DMS53 treated with DMSO at 0.1 percent for 48 hours (cell line): ENCODE measurements around the gene ARL5C.
A peak's percentile ranks its signal among the peaks of the same experiment; 100 is the strongest.

Experiments
- DNase-seq: peaks from one replicate; lab custom pipeline; 2025; ENCODE audit not compliant: unreplicated experiment; lab: John Stamatoyannopoulos, UW

ARL5C gene

GRCh38 chr17:39165841-39166349 is at the start of gene ARL5C:
Gene ARL5C (minus strand): TSS chr17:39166161. CDS start chr17:39165760, 401 bp downstream.
- no peak for DNase-seq

DNA sequence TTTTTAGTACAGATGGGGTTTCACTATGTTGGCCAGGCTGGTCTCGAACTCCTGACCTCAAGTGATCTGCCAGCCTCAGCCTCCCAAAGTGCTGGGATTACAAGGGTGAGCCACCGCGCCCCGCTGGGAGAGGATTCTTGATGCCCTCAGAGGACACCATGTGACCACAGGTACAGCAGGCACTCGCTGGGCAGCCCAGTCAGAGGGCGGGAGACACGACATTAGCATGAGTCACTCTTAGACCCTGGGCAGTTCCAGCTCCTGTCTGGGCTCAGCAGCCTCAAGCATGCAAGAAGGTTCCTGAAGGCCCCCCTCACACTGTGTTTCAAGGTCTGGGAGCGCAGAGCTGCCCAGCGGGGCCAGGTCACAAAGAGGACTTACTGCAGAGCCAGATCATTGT is 47.9 kb upstream of the ARL5C start:
- no peak for DNase-seq

DNA sequence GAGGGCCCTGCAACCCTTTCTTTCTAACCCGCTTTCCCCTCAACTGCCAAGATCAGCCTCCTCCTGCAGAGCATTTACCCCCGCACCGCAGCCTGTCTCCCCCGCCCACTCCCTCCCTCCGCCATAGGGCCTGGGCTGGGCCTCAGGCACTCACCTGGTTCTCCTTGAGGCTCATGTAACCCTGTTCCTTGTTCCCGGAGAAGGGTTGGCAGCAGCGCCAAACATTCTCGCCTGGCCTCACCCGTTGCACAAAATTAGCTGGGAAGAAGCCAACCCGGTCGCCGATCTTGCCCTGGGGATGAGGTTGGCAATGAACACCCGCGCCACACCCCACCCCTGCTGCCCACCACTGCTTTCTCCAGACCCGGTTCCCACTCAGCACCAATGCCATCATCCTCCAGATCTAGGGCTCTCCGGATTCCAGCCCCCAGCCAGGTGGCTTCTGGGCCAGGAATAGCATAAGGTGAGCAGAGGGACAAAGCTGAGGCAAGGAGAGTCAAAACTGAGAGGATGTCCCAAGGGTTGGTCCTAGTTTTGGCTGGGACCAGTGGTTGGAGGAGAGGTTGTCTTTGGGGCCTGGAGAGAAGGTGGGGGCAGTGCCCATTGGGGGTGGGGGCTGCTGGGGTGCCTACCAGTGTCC is 47.0 kb upstream of the ARL5C start:
- DNase-seq, result no peak

DNA sequence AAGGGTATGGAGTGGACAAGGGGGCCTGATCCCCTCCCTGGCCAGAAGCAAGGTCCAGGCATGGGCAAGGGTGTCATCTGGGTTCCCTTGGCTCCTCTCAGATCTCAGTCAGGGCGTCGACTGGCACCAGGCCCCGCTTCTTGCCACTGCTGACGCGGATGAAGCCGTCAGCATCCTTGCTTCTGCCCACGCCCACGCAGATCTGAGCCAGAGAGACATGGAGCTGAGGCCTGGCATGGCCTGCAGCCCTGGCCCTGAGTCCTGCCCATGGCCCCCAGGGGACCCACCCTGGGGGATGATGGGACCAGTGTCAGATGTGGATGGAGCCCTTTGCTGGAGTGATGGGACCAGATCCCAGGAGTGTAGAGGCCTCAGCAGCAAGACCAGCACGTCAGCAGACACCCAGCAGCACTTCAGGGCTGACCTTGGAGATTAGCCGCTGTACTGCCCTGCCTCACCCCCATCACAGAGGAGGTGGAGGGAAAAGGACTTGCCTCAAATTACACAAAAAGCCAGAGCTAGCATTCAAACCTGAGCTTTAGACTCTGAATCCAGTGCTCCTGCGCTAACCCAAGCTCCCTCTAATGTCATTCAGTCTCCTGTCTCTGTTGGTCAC is 46.3 kb upstream of the ARL5C start:
- no peak for DNase-seq

GRCh38 chr17:39210093-39210434 is 44.1 kb upstream of the ARL5C start:
- DNase-seq, result no peak

GRCh38 chr17:39209317-39210092 is 43.5 kb upstream of the ARL5C start:
- no peak for DNase-seq

- DNase-seq, result no peak
Observed at GRCh38 chr17:39208893-39209292, 42.9 kb upstream of the ARL5C start.

GRCh38 chr17:39208136-39208535 is 42.2 kb upstream of the ARL5C start:
- no peak for DNase-seq

- no peak for DNase-seq
Observed at GRCh38 chr17:39205112-39205526, 39.2 kb upstream of the ARL5C start.

DNA sequence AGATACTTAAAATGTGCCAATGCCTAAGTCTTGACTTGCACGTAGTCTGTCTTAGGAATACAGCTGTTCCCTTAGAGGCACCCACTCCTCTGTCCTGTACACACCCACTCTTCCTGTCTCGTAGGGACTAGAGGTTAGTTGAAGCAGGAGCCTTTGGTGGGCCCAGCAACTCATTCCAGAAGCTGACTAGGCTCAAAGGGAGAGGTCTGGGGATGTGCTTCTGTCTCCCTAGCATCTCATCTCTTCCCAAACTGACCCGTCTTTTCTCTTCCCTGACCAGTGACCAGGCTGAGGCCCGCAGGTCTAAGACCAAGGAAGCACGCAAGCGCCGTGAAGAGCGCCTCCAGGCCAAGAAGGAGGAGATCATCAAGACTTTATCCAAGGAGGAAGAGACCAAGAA is 38.3 kb upstream of the ARL5C start:
- no peak for DNase-seq

DNA sequence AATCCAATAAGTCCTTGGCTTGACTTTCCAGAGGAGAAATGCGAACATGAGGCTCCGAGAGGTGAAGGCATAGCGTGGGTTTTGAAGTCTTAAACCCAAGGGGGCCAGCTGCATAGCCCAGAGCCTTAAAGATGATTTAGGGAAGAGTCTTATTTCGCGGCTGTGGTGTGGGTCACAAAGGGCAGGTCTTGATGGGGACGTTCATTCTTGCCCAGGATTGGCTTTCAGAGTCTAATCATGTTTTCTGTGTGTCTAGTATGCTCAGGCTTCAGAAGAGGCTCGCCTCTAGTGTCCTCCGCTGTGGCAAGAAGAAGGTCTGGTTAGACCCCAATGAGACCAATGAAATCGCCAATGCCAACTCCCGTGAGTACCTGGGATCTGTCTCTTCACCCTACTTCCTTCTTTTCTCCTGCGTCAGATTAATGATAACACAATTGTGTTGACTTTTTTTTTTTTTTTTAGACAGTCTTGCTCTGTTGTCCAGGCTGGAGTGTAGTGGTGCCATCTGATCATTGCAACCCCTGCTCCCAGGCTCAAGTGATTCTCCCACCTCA is 35.1 kb upstream of the ARL5C start:
- no peak for DNase-seq

DNA sequence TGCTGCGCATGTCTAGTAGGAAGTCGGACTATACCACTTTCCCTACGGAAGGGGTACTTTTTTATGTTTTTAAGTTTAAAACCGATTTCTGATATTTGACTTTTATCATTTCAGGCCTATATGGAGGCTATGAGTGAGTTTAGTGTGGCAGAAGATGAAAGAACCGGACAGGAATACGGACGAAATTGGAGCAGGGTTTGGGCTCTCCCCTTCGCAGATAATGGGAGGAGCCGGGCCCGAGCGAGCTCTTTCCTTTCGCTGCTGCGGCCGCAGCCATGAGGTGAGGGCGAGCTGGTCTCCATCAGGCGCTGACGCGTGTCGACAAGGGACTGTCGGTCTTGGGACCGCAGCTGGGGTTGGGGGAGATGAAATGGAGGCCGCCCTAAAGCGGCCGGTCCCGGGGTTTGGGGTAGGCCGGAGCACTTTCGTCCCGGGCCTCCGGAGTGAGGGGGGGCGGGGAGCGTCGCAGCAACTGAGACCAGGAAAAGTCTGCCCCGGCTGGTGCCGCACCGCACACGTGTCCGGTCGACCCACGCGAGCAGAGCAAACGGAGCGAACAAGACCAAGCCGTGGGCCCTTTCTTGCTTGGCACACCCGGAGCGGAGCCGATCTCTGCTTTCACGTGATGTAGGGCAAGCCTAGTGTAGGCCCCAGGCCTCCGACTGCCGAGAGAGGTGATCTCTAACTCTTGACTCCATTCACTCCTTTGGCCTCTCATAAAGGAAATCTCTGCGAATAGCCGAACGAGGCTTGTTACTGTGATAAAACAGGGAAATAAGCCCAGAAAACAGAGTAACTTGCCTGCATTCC is 34.3 kb upstream of the ARL5C start, which contains the start of gene RPL19:
TSS of gene RPL19 (plus strand) at position 214 of the 810 bp plus-strand sequence. CDS start at position 276, 62 bp downstream.
- no peak for DNase-seq

DNA sequence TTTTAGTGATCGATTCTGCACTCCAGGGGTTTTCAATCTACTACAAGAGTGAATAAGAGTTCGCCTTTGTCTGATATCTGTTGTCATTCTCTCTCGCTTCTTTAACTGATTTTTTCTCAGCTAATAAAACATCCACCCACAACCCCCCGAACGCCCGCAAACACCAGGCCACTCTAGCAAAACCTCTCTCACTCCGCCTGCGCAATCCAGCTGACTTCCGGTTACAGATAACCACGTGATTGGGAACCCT is 33.8 kb upstream of the ARL5C start:
- peak; percentile 79 for DNase-seq

- DNase-seq, result no peak
Observed at GRCh38 chr17:39198186-39198566, 32.2 kb upstream of the ARL5C start.

- peak; percentile 37 for DNase-seq
Observed at GRCh38 chr17:39197380-39198185, 31.6 kb upstream of the ARL5C start, which contains the start of gene CACNB1. Gene CACNB1 (minus strand): TSS chr17:39197669. CDS start chr17:39197495, 174 bp downstream.

- no peak for DNase-seq
Observed at GRCh38 chr17:39196808-39197291, 30.9 kb upstream of the ARL5C start.

DNA sequence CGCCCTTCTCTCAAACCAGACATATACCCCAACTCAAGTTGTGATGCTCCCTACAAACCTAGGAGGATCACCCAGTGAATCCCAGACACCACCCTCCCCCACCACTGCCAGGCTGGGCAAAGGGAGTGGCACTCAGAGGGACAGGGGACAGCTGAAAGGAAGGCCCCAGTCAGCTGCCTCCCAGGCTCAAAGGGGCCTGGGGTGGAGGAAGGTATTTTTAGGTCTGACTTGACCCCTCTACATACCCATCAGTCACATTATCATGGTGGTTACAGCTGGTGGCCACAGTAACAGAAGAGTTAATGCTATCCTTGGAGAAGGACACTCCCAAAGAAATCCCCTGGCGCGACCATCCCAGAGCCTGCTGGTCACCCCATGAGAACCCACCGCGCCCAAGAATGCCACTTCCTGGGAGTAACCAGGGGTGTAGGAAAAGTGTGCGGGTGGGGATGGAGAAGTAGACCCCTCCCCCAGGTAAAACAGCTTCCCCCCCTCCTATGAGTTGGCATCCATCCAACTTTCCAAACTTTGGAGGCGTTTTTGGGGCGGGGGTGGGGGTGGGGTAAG is 30.4 kb upstream of the ARL5C start:
- DNase-seq, result no peak

- no peak for DNase-seq
Observed at GRCh38 chr17:39195568-39196160, 29.7 kb upstream of the ARL5C start.

DNA sequence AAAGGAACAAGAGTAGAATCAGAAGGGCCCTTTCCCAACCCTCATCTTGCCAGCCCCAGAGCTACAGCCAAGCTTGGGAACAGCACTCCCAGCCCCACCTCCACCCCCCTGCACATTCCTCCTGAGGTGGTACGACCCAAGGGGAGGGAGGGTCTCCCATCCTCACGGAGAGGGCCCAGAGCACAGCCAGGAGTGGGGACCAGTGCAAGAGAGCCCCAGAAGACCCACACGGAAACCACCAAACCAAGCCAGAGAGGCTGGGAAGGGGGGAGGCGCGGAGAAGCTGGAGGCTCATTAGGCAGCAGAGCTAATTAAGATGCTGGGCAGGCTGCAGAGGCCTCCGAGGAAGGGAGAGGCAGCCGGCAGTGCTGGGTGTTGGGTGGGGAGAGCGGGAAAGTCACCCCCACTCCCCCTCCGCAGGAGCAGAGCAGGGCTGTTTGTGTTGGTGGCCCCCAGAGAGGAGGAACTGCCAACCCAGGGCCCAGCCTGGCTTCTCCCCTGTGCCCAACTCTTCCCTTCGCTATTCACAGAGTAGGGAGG is 29.1 kb upstream of the ARL5C start:
- no peak for DNase-seq
